Measurements from ENCODE around the gene BHLHE40. TPM values are rescaled to one million over a fixed set of nuclear protein-coding genes. Genes with fewer than 3 reads are reported as not detected.

The BHLHE40 gene
- total and polyA plus RNA-seq, 2 of the 4 experiments (the other 2 are of a cell fraction) = 22.8 to 31.8 TPM

DNA sequence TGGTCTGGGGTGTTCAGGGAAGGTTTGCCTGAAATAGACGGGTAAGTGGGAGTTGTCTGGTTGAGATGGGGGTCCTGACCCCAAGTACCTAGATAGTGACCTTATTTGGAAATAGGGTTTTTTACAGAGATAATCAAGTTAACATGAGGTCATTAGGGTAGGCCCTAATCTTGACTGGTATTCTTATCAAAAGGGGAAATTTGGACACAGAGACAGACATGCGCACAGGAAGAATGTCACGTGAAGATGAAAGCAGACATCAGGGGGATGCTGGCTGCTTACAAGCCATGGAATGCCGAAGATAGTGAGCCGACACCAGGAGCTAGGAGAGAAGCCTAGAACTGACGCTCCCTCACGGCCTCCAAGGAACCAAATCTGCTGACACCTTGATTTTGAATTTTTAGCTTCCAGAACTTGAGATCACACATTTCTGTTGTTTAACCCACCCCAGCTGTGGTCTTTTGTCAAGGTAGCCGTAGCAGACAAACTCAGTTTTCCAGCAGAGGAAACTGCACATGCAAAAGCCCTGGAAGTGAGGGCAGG, 17.1 kb downstream of the BHLHE40 start:
- Histone ChIP-seq H4K5ac (ENCODE audit: low read depth, low read length) (no peak overlapping the region), H3K4ac (ENCODE audit: low read depth, low read length) (no peak overlapping the region), H3K9me3 (ENCODE audit: control insufficient read depth, insufficient read depth, low read length) (no peaks in the 10 kb centered on the region), H2AFZ (replicated peaks; ENCODE audit: low read length, poor library complexity) (no peak overlapping the region), H3K14ac (replicated peaks; ENCODE audit: low read depth, low read length) (no peak overlapping the region), H4K8ac (ENCODE audit: low read depth in 2 of 2, low read length in 2 of 2) (no peak overlapping the region; a peak in 1 of 4 replicates), H2BK15ac (ENCODE audit: low read depth, low read length) (peak overlapping the region; percentile 69; the same call in 1 of the 3 replicates), H2BK120ac (ENCODE audit: low read depth, low read length) (peak overlapping the region; percentile 41; the same call in 1 of the 2 replicates), H2BK5ac (ENCODE audit: low read depth, low read length, poor library complexity, severe bottlenecking) (peak overlapping the region; percentile 19), H2AK5ac (ENCODE audit: low read depth, low read length) (peak overlapping the region; percentile 48; the same call in 1 of the 2 replicates), H3K4me3 (ENCODE audit: insufficient read depth, low read depth, low read length) (no peak overlapping the region), H2AK9ac (replicated peaks; ENCODE audit: low read depth, low read length, poor library complexity) (no peak overlapping the region), H3K36me3 (ENCODE audit: control insufficient read depth, insufficient read depth, low read length) (no peaks in the 10 kb centered on the region), H3K9me1 (ENCODE audit: insufficient read depth, low read length) (peaks cover 18% of the 10 kb centered on the region), H3K27me3 (ENCODE audit: control insufficient read depth, insufficient read depth, low read length) (no peaks in the 10 kb centered on the region), H3K18ac (ENCODE audit: low read depth, low read length) (no peak overlapping the region), H4K20me1 (ENCODE audit: insufficient read depth, low read length) (no peaks in the 10 kb centered on the region; the same call in 1 of the 2 replicates), H2BK20ac (ENCODE audit: low read depth, low read length) (peak overlapping the region; percentile 75; the same call in 1 of the 2 replicates), H3K56ac (ENCODE audit: extremely low read depth, insufficient read depth, low read length) (no peak overlapping the region), H3K27ac (ENCODE audit: insufficient read depth, low read length) (no peak overlapping the region), H3K4me1 (ENCODE audit: control insufficient read depth, insufficient read depth, low read length) (peaks cover 9% of the 10 kb centered on the region), H3K9ac (ENCODE audit: low read depth, low read length) (no peak overlapping the region), H3K23ac (ENCODE audit: low read depth, low read length) (no peak overlapping the region), H3K79me1 (ENCODE audit: low read depth in 1 of 2, low read length in 2 of 2) (no peaks in the 10 kb centered on the region), H4K91ac (ENCODE audit: insufficient read depth, low read depth, low read length) (peak overlapping the region; percentile 91; the same call in 1 of the 2 replicates), H3K4me2 (ENCODE audit: low read depth, low read length) (no peak overlapping the region)
- ChIA-PET CTCF (no interaction called here), POLR2A (ENCODE audit: unreplicated experiment) (no interaction called here)
- DNase-seq (no peak), ATAC-seq (ENCODE audit: low read depth) (no peak)
- intact Hi-C loops (cut with micrococcal nuclease) (no loop called here), in situ Hi-C loops (cut with MboI; ENCODE audit: low sequenced_read_pairs) (no loop called here), dilution Hi-C loops (cut with HindIII; ENCODE audit: low sequenced_read_pairs, unreplicated experiment) (no loop called here)
- 100% methylated on average over 4 of the region's 8 CpGs; no CpG with 5 or more reads in 1 of the 2 experiments for WGBS, 2 experiments (ENCODE audit: extremely low coverage in 2 of 2, insufficient read length in 1 of 2)
- BruUV-seq (replicated peaks) = no TSS peak
- TF ChIP-seq CHD1 (IDR thresholded peaks at IDR 0.05; ENCODE audit: low read depth, low read length) = no peak
- no peak for TF ChIP-seq BHLHE40 (IDR thresholded peaks at IDR 0.05; ENCODE audit: low read depth, low read length)
- TF ChIP-seq MAFK (IDR thresholded peaks at IDR 0.05; ENCODE audit: low read depth, low read length) = peak; percentile 87
- TF ChIP-seq, protein P1, sequence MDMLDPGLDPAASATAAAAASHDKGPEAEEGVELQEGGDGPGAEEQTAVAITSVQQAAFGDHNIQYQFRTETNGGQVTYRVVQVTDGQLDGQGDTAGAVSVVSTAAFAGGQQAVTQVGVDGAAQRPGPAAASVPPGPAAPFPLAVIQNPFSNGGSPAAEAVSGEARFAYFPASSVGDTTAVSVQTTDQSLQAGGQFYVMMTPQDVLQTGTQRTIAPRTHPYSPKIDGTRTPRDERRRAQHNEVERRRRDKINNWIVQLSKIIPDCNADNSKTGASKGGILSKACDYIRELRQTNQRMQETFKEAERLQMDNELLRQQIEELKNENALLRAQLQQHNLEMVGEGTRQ (IDR thresholded peaks at IDR 0.05; ENCODE audit: low read depth, low read length) = no peak

Measured in IMR-90 (cell line).